Embryonic facial prominence (tissue), 1 donor: ENCODE results near the gene WDR81.
"Not testable (repeated sequence)": the region's sequence is repeated elsewhere in the genome, so short reads cannot be mapped to it uniquely, and the experiment has no call there.

ENCODE experiments used
- DNase-seq: peaks from one replicate; pipeline ENCODE4 v3.0.0-alpha.2; 2016; ENCODE audit errors: extremely low spot score

The WDR81 gene

GRCh38 chr17:1753767-1754429 lies 29.4 kb downstream of the WDR81 start:
- DNase-seq = no peak

GRCh38 chr17:1754430-1755112 lies 30.1 kb downstream of the WDR81 start:
- DNase-seq = no peak

GRCh38 chr17:1755252-1755826 lies 30.8 kb downstream of the WDR81 start:
- DNase-seq = no peak

GRCh38 chr17:1755827-1756262 lies 31.3 kb downstream of the WDR81 start:
- DNase-seq = no peak

GRCh38 chr17:1758807-1759206 lies 34.3 kb downstream of the WDR81 start:
- no peak for DNase-seq

- DNase-seq = no peak
These were observed 35.0 kb downstream of the WDR81 start for GRCh38 chr17:1759529-1759928.

- DNase-seq = no peak
These were observed 37.9 kb downstream of the WDR81 start for GRCh38 chr17:1762233-1762900.

GRCh38 chr17:1762901-1763898 lies 38.7 kb downstream of the WDR81 start:
- peak; percentile 73 for DNase-seq

- DNase-seq = no peak
These were observed 39.8 kb downstream of the WDR81 start for GRCh38 chr17:1764284-1764683.

- DNase-seq = not testable (repeated sequence)
These were observed 40.2 kb downstream of the WDR81 start for GRCh38 chr17:1764705-1765104.

- no peak for DNase-seq
These were observed 41.1 kb downstream of the WDR81 start for GRCh38 chr17:1765576-1765975.

- no peak for DNase-seq
These were observed 42.1 kb downstream of the WDR81 start for GRCh38 chr17:1766382-1767135.

GRCh38 chr17:1767358-1767757 lies 42.9 kb downstream of the WDR81 start:
- DNase-seq = no peak

GRCh38 chr17:1769822-1770477 lies 45.4 kb downstream of the WDR81 start:
- no peak for DNase-seq

GRCh38 chr17:1773000-1773695 lies 48.6 kb downstream of the WDR81 start:
- DNase-seq = not testable (repeated sequence)

- DNase-seq = no peak
These were observed 49.2 kb downstream of the WDR81 start for GRCh38 chr17:1773696-1774181.

- no peak for DNase-seq
These were observed 50.1 kb downstream of the WDR81 start for GRCh38 chr17:1774390-1775176.

- DNase-seq = no peak
These were observed 51.8 kb downstream of the WDR81 start for GRCh38 chr17:1776328-1776727.
